Fibroblast of upper back skin (primary cell): ENCODE results near the gene TMEM43.
A peak's percentile ranks its signal among the peaks of the same experiment; 100 is the strongest.

Experiments used
- DNase-seq: peaks from one replicate; pipeline ENCODE4 v3.0.0-alpha.2; 2013

TMEM43 gene

DNA sequence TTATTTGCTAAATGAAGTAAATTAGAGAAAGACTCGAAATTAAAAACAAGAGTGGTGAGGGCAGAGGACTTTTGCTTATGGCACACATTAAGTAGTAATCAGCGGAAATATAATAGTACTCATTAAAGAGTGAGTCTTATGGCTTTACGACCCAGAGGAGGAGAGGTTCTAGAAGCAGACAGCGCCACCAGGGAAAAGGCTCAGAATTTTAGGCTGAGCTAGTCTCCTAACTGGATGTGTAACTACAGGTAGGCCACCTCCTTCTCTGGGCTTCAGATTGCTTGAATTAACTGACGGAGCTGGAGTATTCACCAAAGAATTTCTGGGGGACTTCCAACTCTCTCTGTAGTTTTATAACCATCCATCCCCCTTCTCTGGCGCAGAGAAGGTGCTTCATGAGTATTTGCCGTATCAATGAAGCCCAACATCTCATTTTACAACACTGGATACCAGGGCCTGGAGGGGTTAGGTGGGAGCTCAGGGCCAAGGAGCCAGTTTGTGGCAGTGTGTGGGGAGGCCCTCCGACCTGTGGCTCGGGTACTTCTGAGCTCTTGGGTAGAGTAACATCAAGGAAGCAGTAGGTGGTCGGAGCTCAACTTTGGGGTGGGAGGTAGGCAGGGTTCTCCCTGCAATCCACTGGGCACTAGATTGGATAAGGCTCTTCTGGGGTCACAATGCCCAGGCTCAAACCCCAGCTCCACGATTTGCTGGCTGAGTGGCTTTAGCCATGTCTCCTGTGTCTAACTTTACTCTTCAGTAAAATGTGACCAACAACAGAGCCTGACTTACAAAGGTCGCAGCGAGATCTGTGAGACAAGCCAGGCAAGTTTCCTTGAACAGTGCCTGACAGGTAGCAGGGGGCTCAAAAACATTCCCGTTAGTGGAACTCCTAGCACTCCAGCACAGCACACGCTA lies 1.3 kb upstream of the TMEM43 start:
- DNase-seq = no peak

DNA sequence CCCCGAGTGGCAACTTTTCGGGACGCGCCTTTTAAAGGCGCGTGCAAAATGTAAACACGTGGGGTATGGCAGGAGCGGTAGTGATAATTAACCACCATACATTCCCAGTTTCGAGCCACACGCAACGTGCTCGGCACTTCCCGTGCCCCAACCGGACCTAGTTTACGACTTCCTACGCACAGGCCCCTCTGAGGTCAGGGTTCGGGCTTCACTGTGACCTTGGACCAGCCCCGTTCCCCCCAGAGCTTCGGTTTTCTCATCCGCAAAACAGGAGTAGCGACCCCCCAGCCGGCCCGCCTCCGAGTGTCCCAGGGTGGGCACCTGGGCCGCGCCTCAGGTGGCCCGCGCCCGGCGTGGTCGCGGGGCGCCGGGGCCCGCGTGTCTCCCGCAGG lies 633 bp upstream of the TMEM43 start:
- DNase-seq = peak; percentile 32

DNA sequence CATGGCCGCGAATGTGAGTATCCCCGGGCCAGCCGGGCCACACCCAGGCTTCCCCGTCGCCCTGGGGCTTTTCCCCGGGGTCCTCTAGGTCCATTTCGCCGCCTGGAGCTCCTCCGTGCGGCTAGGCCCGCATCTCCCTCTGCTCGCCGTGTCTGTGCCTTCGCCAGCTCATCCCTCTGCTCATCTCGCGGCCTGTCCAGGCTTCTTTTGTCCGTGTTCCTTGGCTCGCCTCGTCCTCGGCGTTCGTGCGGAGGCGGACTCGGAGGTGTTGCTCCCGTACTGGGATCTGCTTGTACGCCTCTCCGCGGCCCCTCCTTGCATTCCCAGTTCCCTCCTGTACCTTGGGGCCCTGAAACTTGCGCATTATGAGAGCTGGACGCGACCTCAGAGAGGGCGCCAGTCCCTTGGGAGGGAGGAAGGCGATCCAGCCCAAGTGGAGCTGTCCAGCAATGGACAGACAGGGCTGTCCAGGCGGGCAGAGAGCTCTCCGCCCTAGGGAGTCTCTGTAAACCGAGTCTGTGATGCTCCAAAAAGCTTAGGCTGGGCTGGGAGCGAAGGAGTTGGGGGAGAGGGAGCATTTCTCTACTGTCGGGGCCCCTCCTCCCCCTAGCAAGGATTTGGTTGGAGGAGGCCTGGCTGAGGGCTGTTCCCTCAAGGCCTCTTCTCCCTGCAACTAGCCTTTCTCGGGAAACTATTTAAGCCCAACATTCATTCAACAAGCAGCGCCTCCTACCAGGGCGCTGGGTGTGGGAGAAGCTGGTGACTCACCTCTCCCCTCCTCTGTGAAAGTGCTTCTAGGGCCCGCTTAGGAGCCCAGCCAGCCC lies 553 bp downstream of the TMEM43 start:
- peak; percentile 95 for DNase-seq

DNA sequence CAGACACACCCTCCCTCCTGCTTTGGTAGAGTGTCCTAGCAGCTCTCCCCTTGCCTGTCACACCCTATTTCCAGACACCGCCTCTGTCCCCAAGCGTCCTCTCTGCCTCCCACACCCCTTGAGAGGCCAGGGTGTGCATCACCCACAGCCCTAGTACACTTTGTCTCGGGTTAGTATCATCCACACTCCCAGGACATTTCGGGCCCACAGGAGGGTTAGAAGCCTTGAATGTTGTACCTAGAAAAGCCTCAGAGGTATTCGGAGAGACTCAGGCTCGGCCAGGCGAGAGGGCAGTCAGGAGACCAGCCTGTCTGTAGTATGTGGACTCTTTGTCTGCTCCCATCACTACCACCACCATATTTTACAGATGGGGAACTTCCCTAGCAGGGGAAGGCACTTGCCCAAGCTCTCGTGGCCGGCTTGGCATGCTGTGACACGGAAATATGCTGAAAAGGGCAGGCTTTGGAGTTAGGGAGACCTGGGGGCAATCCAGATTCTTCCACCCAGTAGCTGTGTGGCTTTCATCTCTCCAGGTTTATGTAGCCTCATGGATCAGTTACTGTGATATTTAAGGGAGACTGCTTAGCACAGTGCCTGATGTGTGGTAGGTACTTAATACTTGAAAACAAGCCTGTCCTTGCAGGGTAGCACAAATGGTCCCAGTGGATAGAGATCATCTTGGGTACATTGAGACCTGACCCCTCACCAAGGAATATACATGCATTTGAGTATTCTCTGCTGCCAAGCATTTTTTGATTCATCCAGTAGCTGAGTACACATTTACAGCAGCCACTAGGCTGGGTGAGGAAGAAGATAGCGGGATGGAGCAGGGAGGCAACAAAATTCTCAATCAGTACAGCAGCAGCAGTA lies 1.4 kb downstream of the TMEM43 start:
- DNase-seq = no peak

DNA sequence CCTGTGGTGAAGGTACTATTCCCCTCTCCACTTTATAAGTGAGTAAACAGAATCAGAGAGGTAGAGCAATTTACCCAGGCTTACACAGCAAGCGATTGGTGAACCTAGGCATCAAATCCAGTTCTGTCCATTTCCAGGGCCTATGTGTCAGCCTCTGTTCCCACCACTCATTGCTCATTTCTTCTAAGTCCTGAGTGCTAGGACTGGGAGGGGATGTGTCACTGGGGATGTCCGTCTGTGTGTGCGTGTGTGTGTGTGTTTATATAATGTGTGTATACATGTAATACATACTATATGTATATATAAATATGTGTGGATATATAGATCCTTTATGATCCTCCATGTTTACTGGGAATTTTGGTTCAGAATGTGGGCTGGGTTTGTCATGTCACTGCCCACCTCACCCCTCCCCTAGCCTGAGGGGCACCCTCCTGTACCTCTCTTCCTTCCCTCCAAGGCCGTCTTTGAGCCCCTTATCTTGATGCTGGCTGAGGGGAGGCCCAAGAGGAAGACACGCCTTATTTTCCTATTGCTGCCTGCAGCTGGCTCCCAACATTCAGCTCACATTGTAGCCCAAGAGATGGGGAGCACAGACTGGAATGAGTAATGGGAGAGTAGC lies 2.1 kb downstream of the TMEM43 start:
- no peak for DNase-seq

DNA sequence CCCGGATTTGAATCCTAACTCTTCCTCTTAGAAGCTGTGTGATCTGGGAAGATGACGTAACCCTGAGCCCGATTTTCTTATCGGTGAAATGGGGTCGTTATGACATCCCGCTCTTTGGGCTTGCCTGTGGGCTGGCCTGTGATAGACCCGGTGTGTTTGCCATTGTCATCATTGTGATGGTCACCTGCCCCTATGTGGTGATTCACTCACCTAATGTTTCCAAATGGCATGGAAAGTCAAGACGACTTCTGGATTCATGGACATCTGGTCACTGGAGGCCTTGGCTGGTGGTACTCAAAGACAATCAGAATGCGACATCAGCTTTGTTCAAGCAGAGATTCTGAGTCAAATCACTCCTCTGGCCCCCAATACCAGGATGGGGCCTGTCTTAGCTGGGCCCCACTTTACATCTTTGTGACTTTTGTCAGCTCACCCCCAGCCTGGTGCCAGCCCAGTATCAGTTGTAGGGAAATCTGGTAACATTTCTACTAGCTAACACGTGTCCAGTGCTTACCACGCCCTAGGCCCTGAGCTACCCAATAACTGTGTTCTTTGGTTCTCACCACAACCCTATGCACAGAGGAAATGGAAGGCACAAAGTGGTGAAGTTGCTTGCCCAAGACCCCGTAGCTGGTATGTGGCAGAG lies 2.8 kb downstream of the TMEM43 start:
- no peak for DNase-seq

DNA sequence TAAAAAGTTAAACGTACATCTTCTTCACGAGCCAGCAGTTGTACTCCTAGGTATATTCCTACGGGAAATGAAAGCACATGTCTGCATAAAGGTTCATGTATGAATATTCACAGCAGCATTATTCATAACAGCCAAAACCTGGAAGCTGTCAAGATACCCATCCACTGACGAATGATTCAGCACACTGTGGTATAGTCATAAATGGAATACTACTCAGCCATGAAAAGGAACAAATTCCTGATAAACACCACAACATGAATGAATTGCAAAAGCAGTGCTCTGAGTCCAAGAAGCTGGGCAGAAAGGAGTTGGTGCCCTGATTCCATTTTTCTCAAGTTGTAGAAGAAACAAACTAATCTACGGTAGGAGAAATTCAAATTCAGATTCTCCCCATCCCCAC lies 3.9 kb downstream of the TMEM43 start:
- no peak for DNase-seq

DNA sequence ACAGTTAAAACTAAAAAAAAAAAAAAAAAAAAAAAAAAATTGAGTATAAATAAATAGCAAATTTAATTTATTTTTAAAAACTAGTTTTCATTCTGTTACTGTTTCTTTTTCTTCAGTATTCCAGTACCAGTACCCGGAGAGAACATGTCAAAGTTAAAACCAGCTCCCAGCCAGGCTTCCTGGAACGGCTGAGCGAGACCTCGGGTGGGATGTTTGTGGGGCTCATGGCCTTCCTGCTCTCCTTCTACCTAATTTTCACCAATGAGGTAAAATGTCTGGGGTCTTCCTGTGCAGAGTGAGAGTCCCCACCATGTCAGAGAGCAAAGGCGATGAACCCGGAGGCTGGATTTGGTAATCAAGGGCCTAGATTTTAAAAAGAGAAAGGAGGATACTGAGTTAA lies 4.4 kb downstream of the TMEM43 start:
- DNase-seq = no peak

GRCh38 chr3:14130230-14130629 lies 5.4 kb downstream of the TMEM43 start:
- DNase-seq = no peak

- no peak for DNase-seq
Measured at GRCh38 chr3:14130707-14131106, 5.9 kb downstream of the TMEM43 start.

GRCh38 chr3:14131134-14131533 lies 6.3 kb downstream of the TMEM43 start:
- DNase-seq = no peak

GRCh38 chr3:14132120-14132519 lies 7.3 kb downstream of the TMEM43 start:
- DNase-seq = no peak

DNA sequence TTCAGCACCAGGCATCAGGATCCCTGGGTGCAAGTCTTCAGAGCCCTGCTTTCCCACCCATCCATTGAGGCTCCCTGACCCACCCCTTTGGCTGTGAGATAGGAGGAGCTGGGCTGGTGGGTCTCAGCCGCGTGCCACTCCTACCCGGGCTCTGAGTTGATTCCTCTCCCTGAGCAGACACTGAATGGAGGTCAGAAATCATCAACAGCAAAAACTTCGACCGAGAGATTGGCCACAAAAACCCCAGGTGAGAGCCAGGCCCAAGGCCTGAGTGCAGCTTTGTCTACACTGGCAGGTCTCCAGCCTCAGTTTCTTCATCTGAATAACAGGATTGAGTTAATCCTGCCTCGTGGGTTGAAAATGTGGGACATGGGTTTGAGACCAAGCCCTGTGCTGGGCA lies 7.8 kb downstream of the TMEM43 start:
- DNase-seq = no peak

- no peak for DNase-seq
Measured at GRCh38 chr3:14133188-14133800, 8.4 kb downstream of the TMEM43 start.

- DNase-seq = no peak
Measured at GRCh38 chr3:14133876-14134275, 9.0 kb downstream of the TMEM43 start.

DNA sequence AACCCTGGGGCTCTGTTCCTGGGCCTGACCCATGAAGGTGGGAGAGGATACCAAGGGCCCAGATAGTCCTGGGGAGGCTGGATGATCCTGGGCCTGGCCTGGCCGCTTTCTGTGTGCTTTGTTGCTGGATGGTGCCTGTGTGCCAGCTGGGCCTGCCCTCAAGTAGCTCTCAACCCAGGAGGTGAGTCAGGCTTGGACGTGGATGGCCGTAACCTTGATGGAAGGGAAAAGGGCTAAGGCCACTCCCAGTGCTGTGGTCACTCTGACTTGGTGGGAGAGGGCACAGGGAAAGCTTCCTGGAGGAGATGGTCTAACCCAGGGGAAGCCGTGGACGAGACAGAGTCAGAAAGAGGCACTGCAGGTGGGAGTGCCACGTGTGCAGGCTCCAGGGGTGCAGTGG lies 9.4 kb downstream of the TMEM43 start:
- no peak for DNase-seq

- no peak for DNase-seq
Measured at GRCh38 chr3:14135581-14135980, 10.7 kb downstream of the TMEM43 start.

DNA sequence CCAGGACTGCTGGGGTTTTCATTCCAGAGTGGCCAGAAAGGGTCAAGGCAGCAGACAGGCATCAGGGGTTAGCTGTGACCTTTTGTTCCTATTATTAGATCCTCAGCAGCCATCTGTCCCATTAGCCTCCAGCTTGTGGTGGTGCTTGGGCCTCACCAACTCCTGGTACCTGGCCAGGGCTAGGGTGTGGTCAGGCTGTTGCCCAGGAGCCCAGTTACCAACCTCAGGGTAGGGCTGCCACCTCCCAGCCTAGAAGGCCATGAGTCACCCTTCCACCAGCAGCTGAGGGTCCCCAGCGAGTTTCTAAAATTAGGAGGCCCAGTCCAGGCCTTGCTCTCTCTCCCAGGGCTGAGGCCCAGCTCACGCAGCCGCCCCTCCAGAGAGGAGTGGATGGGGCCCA lies 12.2 kb downstream of the TMEM43 start:
- DNase-seq = no peak

DNA sequence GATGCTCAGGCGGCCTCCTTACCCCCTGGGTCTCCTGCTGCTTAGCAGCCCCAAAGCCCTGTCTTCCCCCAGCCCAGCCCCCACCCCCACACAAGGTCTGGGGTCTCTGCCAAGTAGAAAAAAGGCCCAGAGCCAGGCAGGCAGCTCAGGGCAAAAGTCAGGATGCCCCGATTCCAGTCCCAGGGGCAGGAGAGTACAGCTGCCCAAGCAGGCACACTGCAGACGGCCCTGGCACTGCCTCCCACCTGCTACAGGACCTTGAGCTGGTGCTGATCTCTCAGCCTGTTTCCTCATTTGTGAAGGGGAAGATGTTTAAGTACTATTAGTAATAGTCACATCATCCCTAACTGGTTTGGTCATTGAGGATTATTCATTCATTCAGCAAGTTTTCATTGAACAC lies 12.6 kb downstream of the TMEM43 start:
- DNase-seq = no peak

GRCh38 chr3:14138109-14138877 lies 13.4 kb downstream of the TMEM43 start:
- DNase-seq = no peak
